ENCODE measurements around the gene SDHD.
"Not testable (repeated sequence)": the region's sequence is repeated elsewhere in the genome, so short reads cannot be mapped to it uniquely, and the experiment has no call there.

The SDHD gene

GRCh38 chr11:112086422-112087191 lies at the start of gene SDHD, which contains the start of gene TIMM8B:
SDHD (plus strand) TSS chr11:112086873; CDS start chr11:112086908, 35 bp downstream.
TIMM8B (minus strand) TSS chr11:112086756; CDS start chr11:112086723, 33 bp downstream.
- peak; percentile 98 for DNase-seq (ENCODE audit: low spot score)

- DNase-seq (ENCODE audit: low spot score) = no peak
These were observed 49.1 kb upstream of the SDHD start for GRCh38 chr11:112037527-112037926.

- peak; percentile 7 for DNase-seq (ENCODE audit: low spot score)
These were observed 44.3 kb upstream of the SDHD start for GRCh38 chr11:112042161-112042960.

- DNase-seq (ENCODE audit: low spot score) = no peak
These were observed 43.7 kb upstream of the SDHD start for GRCh38 chr11:112042961-112043304.

- DNase-seq (ENCODE audit: low spot score) = no peak
These were observed 41.7 kb upstream of the SDHD start for GRCh38 chr11:112044961-112045360.

- not testable (repeated sequence) for DNase-seq (ENCODE audit: low spot score)
These were observed 40.0 kb upstream of the SDHD start for GRCh38 chr11:112046647-112047046.

- DNase-seq (ENCODE audit: low spot score) = not testable (repeated sequence)
These were observed 38.4 kb upstream of the SDHD start for GRCh38 chr11:112048256-112048655.

GRCh38 chr11:112049777-112050176 lies 36.9 kb upstream of the SDHD start:
- DNase-seq (ENCODE audit: low spot score) = no peak

- DNase-seq (ENCODE audit: low spot score) = no peak
These were observed 36.0 kb upstream of the SDHD start for GRCh38 chr11:112050721-112051120.

- DNase-seq (ENCODE audit: low spot score) = no peak
These were observed 34.9 kb upstream of the SDHD start for GRCh38 chr11:112051768-112052167.

GRCh38 chr11:112057170-112057569 lies 29.5 kb upstream of the SDHD start:
- no peak for DNase-seq (ENCODE audit: low spot score)

GRCh38 chr11:112058103-112058502 lies 28.6 kb upstream of the SDHD start:
- DNase-seq (ENCODE audit: low spot score) = no peak

- DNase-seq (ENCODE audit: low spot score) = no peak
These were observed 23.8 kb upstream of the SDHD start for GRCh38 chr11:112062923-112063322.

GRCh38 chr11:112073941-112074811 lies 12.5 kb upstream of the SDHD start, which contains the start of the genes NKAPD1 and PIH1D2:
NKAPD1 (plus strand) TSS chr11:112074299; CDS start chr11:112075575, 1,276 bp downstream.
PIH1D2 (minus strand) TSS chr11:112074017; CDS start chr11:112073174, 843 bp downstream.
- peak; percentile 89 for DNase-seq (ENCODE audit: low spot score)

- peak; percentile 76 for DNase-seq (ENCODE audit: low spot score)
These were observed 3.9 kb upstream of the SDHD start for GRCh38 chr11:112082729-112083128.

- DNase-seq (ENCODE audit: low spot score) = peak; percentile 43
These were observed 751 bp upstream of the SDHD start for GRCh38 chr11:112085822-112086421.

- DNase-seq (ENCODE audit: low spot score) = no peak
These were observed 539 bp downstream of the SDHD start for GRCh38 chr11:112087212-112087611.

GRCh38 chr11:112095302-112095701 lies 8.6 kb downstream of the SDHD start:
- DNase-seq (ENCODE audit: low spot score) = not testable (repeated sequence)

GRCh38 chr11:112096194-112096593 lies 9.5 kb downstream of the SDHD start:
- no peak for DNase-seq (ENCODE audit: low spot score)

- DNase-seq (ENCODE audit: low spot score) = no peak
These were observed 11.3 kb downstream of the SDHD start for GRCh38 chr11:112097734-112098528.

GRCh38 chr11:112100462-112100861 lies 13.8 kb downstream of the SDHD start:
- no peak for DNase-seq (ENCODE audit: low spot score)
